Gastrocnemius medialis (tissue), 4 donors: ENCODE measurements around the gene ARHGAP42.

ENCODE experiments used
- CTCF ChIP-seq, 5 experiments: fragments of 450-650 bp in 3 of 5; fragments of 200-600 bp in 2 of 5; sonication (generic) in 2 of 5; IDR thresholded peaks in 4 of 5; conservative IDR thresholded peaks in 1 of 5; 1 replicate in 4 of 5; 2 replicates in 1 of 5; pipeline ENCODE4 v1.5.1; 2016 to 2019; ENCODE audit warnings: antibody characterized with exemption in 5 of 5, mild to moderate bottlenecking in 3 of 5, moderate library complexity in 3 of 5
- POLR2A ChIP-seq, 2 donors: fragments of 450-650 bp; IDR thresholded peaks; one replicate each; pipeline ENCODE4 v1.6.1; 2017; ENCODE audit warnings: antibody characterized with exemption in 2 of 2, mild to moderate bottlenecking in 2 of 2, moderate library complexity in 2 of 2

GRCh38 chr11:100794446-100794845, 107.4 kb downstream of the ARHGAP42 start:
- no peak for TF ChIP-seq POLR2A (IDR thresholded peaks at IDR 0.05)
- TF ChIP-seq CTCF (IDR thresholded peaks at IDR 0.05 in 4 of 5, conservative IDR thresholded peaks at IDR 0.05 in 1 of 5) = no peak
